Psoas muscle (tissue), 8 donors: ENCODE results near the gene C1orf50. TPM values are rescaled to one million over a fixed set of nuclear protein-coding genes. Genes with fewer than 3 reads are reported as not detected.
"Not testable (repeated sequence)": the region's sequence is repeated elsewhere in the genome, so short reads cannot be mapped to it uniquely, and the experiment has no call there.

ENCODE experiments used
- ATAC-seq, 4 donors: fragments of 200-7000 bp; cut with Tn5 transposase; one replicate each; pipeline ENCODE4 v1.9.1; 2020; ENCODE audit warnings: moderate library complexity in 3 of 4, mild to moderate bottlenecking in 2 of 4
- DNase-seq, 2 donors: peaks; one replicate each; pipeline ENCODE4 v3.0.0-alpha.2; 2020
- H3K27ac ChIP-seq: fragments of 200-600 bp; one replicate; pipeline ENCODE4 v1.8.0; 2022
- H3K27me3 ChIP-seq, 3 donors: fragments of 200-600 bp in 1 of 3; one replicate each; pipeline versions ENCODE4 v1.6.1 to v1.8.0; 2013 to 2022; ENCODE audit warnings: low read length in 2 of 3, mild to moderate bottlenecking in 2 of 3, moderate library complexity in 1 of 3; ENCODE audit not compliant: insufficient read depth in 3 of 3
- H3K36me3 ChIP-seq, 2 donors: fragments of 200-600 bp in 1 of 2; one replicate each; pipeline versions ENCODE4 v1.6.1 to v1.8.0; 2013 to 2022; ENCODE audit warnings: low read depth in 1 of 2, mild to moderate bottlenecking in 1 of 2, moderate library complexity in 1 of 2; ENCODE audit not compliant: insufficient read depth in 1 of 2
- H3K4me1 ChIP-seq: fragments of 200-600 bp; one replicate; pipeline ENCODE4 v1.8.0; 2022
- H3K4me3 ChIP-seq: fragments of 200-600 bp; one replicate; pipeline ENCODE4 v1.8.0; 2022; ENCODE audit warnings: mild to moderate bottlenecking
- H3K9me3 ChIP-seq: fragments of 200-600 bp; one replicate; pipeline ENCODE4 v1.8.0; 2022
- CTCF ChIP-seq: fragments of 200-600 bp; IDR thresholded peaks from one replicate; pipeline ENCODE4 v1.8.0; 2022; ENCODE audit warnings: antibody characterized with exemption
- WGBS, 3 donors: extraction: QIAGEN DNeasy Blood & Tissue Kit; methylation state at CpG; one replicate each; pipeline versions ENCODE4 v1.1.6 to v1.1.7; 2013; 5-methylcytosine and 5-hydroxymethylcytosine counted together
- intact Hi-C, 2 donors: fragments of 100-400 bp; cut with DNase I; formaldehyde crosslinking; loops; one replicate each; pipeline versions ENCODE4 v1.11.0 to v1.14.2; 2022
- long read RNA-seq, 2 donors: library from polyadenylated mRNA; unstranded; transcript quantifications; one replicate each; pipeline ENCODE4 v2.0.0, GENCODE V29; 2021
- polyA plus RNA-seq, 3 donors: library from polyadenylated mRNA; stranded (reverse); fragments of 200-250 nt; gene quantifications; one replicate each; pipeline ENCODE4 v1.2.3, GENCODE V29; 2013
- total RNA-seq, 4 donors: library from RNA; stranded (reverse); fragmentation: NEBNext Ultra II Directional in 2 of 4; extraction: Animal tissue kit (Norgen Biotek cat#: 25700) in 2 of 4; gene quantifications; one replicate each; pipeline versions ENCODE4 v1.2.1 to v1.2.4, GENCODE V29; 2021 to 2023
- donor health status: healthy with polysubstance abuse.
- donor health status: DM: no; HTN: no; CAD: no; lungs with moderate emphysema.
- donor health status: Bipolar disorder and iron deficiency.
- donor health status: healthy.
- donor health status: DM: yes; HTN: yes; CAD: no.
- donor health status: DM: no; HTN: no; CAD: no.
- donor health status: DM: no; HTN: no; CAD: no.
- donor health status: DM: yes; HTN: yes; CAD: no.

C1orf50 gene
- total RNA-seq (10 to 100 TPM in 1 of 4 donors, 1 to 10 TPM in 3; 7.5 to 10.2 (median 8.7) TPM), polyA plus RNA-seq (1 to 10 TPM; 2.5 to 6.2 (median 4.2) TPM)
- long read RNA-seq, donor 1, full-length matches to known transcripts = 6 of 6 reads
- long read RNA-seq, donor 1, partial matches to known transcripts = 0 of 6 reads
- long read RNA-seq, donor 1, other reads (novel, unspliced or antisense) = 0 of 6 reads
- long read RNA-seq, donor 2, full-length matches to known transcripts = 13 of 15 reads
- long read RNA-seq, donor 2, partial matches to known transcripts = 0 of 15 reads
- long read RNA-seq, donor 2, other reads (novel, unspliced or antisense) = 2 of 15 reads

GRCh38 chr1:42766741-42767509 lies at the start of gene C1orf50, which contains the start of gene P3H1:
Gene C1orf50 (plus strand): TSS chr1:42767249. CDS start chr1:42767312, 63 bp downstream.
Gene P3H1 (minus strand): TSS chr1:42767028. CDS start chr1:42766971, 57 bp downstream.
- peak within 1 kb of the TSS; percentile 85 for H3K4me3 ChIP-seq
- peaks cover 0 to 7% of the 10 kb centered on the region in 2 donors for H3K36me3 ChIP-seq
- H3K4me1 ChIP-seq = peaks cover 39% of the 10 kb centered on the region
- TF ChIP-seq CTCF = no peak
- peak within 1 kb of the TSS; percentile 91 for H3K27ac ChIP-seq
- H3K27me3 ChIP-seq = no peaks in the 10 kb centered on the region
- H3K9me3 ChIP-seq = no peaks in the 10 kb centered on the region
- intact Hi-C loops = loop anchor here (2.0 to 10.0 kb wide), 4 partner anchors 50 to 312 kb away; partner anchors contain the start of genes ERMAP (in 2 of the 2), SVBP (in 2 of the 2), PPCS (in 1 of the 2) and ZMYND12 (in 1 of the 2)
- 0 to 1% (median 1%) methylated on average over 58 to 82 of the region's 82 CpGs for whole genome bisulfite sequencing, 3 donors
- DNase-seq = peak; percentile 100
- ATAC-seq = peak; percentile 97 to 98 (median 98)

GRCh38 chr1:42720868-42721267 lies 46.2 kb upstream of the C1orf50 start:
- no peak for DNase-seq
- H3K27me3 ChIP-seq = no peaks in the 10 kb centered on the region
- peaks cover 0 to 3% of the 10 kb centered on the region in 2 donors for H3K36me3 ChIP-seq
- ATAC-seq = no peak
- no peaks in the 10 kb centered on the region for H3K9me3 ChIP-seq
- WGBS, 3 donors = 95 to 100% (median 97%) methylated on average over 1 of the region's 1 CpG
- intact Hi-C loops = no loop called here
- no peak overlapping the region for H3K27ac ChIP-seq
- H3K4me1 ChIP-seq = no peaks in the 10 kb centered on the region
- H3K4me3 ChIP-seq = no peak overlapping the region
- TF ChIP-seq CTCF = no peak

GRCh38 chr1:42721926-42722325 lies 45.1 kb upstream of the C1orf50 start:
- Histone ChIP-seq H3K9me3 (no peaks in the 10 kb centered on the region), H3K27ac (no peak overlapping the region), H3K36me3 (peaks cover 0 to 3% of the 10 kb centered on the region in 2 donors), H3K4me1 (no peaks in the 10 kb centered on the region), H3K4me3 (no peak overlapping the region), H3K27me3 (no peaks in the 10 kb centered on the region)
- 94 to 98% (median 97%) methylated on average over 3 of the region's 3 CpGs for WGBS, 3 donors
- no peak for ATAC-seq
- DNase-seq = no peak
- no peak for TF ChIP-seq CTCF
- intact Hi-C loops = no loop called here

GRCh38 chr1:42722403-42722802 lies 44.6 kb upstream of the C1orf50 start:
- intact Hi-C loops, H3K4me3 ChIP-seq, DNase-seq, H3K36me3 ChIP-seq, H3K27ac ChIP-seq, ATAC-seq, H3K4me1 ChIP-seq, H3K27me3 ChIP-seq, H3K9me3 ChIP-seq: not testable (repeated sequence)
- WGBS, 3 donors = 97 to 100% (median 100%) methylated on average over 2 of the region's 2 CpGs

GRCh38 chr1:42723511-42723910 lies 43.5 kb upstream of the C1orf50 start:
- ATAC-seq = no peak
- Histone ChIP-seq H3K9me3 (no peaks in the 10 kb centered on the region), H3K27ac (no peak overlapping the region), H3K27me3 (no peaks in the 10 kb centered on the region), H3K4me3 (no peak overlapping the region), H3K36me3 (no peaks in the 10 kb centered on the region), H3K4me1 (no peaks in the 10 kb centered on the region)
- no peak for DNase-seq
- no peak for TF ChIP-seq CTCF
- intact Hi-C loops = no loop called here
- WGBS, 3 donors = 65 to 68% (median 66%) methylated on average over 6 of the region's 6 CpGs

- WGBS, 3 donors = 94 to 98% (median 96%) methylated on average over 4 of the region's 4 CpGs
- DNase-seq, H3K9me3 ChIP-seq, intact Hi-C loops, ATAC-seq, H3K36me3 ChIP-seq, H3K27me3 ChIP-seq, H3K27ac ChIP-seq, H3K4me1 ChIP-seq, H3K4me3 ChIP-seq: not testable (repeated sequence)
Measured at GRCh38 chr1:42725820-42726219, 41.2 kb upstream of the C1orf50 start.
